Stimulated activated naive CD8-positive, alpha-beta T cell treated with anti-CD3 and anti-CD28 coated beads, Interleukin-15, Interleukin-2, amounts not matched to agents 100 U/mL and 50 U/mL, for 24 hours (primary cell): ENCODE results near the gene SMPD3.

ENCODE experiments used
- ATAC-seq: fragments of 150-1000 bp; cut with Tn5 transposase; one replicate; pipeline ENCODE4 v1.10.0; 2021
- DNase-seq: peaks from one replicate; pipeline ENCODE4 v3.0.0; 2021

Gene SMPD3

DNA sequence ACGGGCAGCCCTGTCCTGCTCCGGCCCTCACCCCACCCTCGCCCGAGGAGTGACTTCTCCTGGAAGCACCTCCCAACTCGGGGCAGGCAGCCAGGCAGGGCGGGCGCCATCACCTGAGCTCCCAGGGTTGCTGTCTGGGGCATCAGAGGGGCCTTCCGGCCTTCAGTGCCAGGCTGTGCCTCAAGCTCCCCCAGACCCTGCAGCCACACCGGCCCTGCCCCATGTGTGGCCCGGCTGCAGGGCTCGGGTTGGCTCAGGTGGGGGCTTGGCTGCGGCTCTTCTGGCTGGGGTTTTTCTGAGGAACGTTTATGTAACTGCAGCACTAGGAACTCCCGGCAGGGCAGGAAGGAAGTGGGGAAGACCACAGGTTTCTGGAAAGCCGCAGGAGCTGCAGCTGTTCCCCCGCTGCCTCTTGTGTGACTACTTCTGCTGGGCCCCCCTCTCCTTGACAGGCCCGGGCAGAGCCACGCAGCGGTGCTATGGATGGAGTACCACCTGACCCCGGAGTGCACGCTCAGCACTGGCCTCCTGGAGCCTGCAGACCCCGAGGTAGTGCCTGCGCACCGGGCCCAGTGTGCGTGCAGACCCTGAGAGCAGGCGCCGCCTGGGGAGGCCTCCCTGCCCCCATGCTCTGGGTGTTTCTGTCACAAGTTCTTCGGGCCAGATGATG is 91.9 kb downstream of the SMPD3 start:
- ATAC-seq (peak; percentile 84), DNase-seq (peak; percentile 76)

DNA sequence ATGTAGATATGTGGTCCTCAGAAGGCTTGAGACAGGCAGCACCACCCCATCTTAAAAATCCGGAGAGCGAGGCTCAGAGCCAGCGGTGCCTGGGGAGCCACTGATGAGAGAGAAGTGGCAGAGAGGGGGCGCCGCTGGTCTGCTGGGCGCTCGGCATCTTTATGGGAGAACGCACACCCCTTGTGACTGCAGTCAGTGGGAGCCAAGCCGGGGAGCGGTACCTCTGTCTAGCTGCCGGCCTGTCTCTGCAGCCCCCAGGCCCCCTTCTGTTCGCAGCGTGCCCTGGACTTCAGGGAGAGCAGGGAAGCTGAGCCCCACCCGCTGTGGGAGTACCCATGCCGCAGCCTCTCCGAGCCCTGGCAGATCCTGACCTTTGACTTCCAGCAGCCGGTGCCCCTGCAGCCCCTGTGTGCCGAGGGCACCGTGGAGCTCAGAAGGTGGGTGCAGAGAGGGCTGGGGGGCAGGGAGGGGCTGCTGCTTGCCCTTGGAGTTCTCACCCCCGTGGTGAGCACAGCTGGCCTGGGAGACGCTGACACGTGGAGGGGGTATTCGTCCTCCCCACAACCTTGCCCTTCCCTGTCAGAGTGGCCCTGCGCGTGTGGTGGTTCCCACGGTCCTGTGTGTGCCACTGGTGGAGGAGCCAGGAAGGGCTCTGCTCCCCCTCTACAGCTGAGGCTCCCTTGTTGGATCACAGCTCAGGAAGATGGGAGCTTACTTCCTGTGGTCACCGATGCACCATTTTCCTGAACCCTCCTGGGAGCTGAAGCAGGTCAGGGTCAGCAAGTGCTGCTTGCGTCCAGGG is 92.7 kb downstream of the SMPD3 start:
- no peak for ATAC-seq
- DNase-seq = no peak

DNA sequence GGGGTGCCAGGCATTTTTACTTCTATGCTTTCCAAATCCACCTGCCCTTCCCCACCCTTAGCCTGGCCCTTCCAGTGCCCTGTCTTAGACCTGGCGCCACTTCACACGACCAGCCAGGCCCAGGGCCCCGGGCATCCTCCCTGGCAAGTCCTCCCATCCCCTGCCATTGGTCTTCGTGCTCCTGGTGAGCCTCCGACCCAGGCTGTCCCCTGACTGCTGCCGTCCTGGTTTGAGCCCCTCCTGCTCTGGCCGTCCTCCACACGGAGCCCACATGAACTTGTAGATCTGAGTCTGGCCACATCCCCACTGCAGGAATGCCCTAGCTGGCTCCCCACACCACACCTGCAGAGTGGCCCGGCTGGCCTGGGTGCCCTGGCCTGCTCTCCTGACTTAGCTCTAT is 93.5 kb downstream of the SMPD3 start:
- no peak for ATAC-seq
- DNase-seq = no peak

DNA sequence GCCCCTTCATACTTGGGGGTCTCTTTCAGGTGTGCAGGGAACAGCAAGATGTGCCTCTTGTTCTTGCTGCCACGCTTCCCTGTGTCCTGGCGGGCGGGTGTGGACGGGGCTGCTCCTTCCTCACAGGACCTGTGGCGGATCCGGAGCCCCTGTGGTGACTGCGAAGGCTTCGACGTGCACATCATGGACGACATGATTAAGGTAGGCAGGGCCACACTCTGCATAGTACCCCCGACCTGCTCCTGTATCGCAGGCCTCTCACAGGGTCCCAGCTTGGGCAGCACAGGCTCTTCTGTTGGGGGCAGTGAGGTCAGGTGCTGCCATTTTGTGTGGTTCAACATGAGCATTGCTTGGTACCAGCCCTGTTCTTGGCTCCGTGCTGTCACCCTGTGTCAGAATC is 94.9 kb downstream of the SMPD3 start:
- DNase-seq (no peak), ATAC-seq (no peak)

DNA sequence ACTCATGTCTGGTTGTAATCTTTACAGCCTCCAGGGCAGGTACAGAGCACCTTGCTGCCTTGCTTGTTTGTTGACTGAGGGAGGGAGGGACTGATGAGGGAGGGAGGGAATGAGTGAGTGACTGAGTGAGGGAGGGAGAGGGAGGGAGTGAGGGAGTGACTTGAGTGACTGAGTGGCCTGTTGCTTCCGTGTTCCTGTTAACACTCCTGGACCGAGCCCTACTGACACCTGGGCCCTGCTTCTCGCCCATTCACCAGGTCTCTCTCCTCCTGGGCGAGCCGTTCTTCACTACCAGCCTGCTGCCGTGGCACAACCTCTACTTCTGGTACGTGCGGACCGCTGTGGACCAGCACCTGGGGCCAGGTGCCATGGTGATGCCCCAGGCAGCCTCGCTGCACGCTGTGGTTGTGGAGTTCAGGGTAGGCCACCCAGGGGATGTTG is 96.3 kb downstream of the SMPD3 start:
- ATAC-seq = no peak
- DNase-seq = no peak

DNA sequence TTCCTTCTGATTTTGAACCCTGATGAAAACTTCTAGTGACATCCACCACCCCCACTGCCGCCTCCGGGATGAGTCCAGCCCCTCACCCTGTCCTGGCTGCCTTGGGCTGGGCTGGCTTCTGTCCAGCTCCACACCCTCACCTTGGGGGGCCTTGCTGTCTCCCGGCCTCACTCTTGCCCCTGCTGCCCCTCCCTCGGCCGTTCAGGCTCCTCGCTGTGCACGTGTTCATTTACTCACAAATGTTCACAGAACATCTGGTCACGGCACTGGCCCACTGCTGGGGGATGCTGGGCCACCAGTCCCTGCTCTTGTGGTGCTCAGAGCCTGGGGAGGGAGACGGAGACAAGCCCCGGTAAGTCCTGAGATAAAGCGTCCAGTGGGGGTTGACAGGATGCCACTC is 96.8 kb downstream of the SMPD3 start:
- no peak for DNase-seq
- ATAC-seq = no peak

DNA sequence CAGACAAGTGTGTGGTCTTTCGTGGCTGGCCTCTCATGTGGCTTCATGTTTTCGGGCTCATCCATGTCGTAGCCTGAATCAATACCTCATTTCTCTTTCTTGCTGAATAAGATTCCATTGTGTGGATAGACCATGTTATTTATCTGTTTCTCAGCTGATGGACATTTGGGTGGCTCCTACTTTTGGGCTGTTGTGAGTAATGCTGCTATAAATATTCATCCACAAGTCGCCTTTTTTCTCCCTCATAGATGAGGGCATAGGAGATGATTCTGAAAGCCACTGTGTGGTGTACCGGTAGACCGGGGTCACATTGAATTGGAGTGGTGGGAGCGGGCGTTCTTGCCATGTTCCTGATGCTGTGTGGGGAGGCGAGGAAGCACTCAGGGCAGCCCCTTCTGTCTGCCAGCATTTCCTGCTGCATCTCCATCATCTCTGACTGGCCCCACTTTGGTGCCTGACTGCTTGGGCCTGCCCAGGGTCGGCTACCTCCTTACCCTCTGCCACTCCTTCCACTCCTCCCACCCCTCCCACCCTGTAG is 97.4 kb downstream of the SMPD3 start:
- DNase-seq (no peak), ATAC-seq (no peak)

DNA sequence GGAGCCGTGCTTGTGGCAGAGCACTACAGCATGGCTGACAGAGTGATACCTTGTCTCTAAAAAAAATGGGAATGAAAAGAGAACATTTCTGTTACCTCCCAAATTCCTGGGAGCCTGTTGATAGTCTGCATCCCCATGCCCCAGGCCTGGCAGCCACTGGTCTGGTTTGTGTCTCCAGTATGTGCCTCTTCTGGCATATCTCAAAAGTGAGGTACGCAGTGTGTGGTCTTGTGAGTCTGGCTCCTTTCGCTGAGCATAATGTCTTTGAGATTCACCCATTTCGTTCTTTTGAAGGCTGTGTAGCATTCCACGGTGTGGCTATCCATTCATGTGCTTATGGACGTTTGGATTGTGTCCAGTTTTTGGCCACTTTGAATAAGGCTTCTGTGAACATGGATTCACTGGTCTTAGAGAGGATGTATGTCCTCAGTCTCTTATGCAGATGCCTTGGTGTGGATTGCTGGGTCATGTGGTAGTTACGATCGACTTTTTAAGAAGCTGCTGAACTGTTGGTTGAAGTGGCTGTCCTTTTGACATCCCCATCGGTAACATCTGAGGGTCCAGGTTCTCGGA is 98.4 kb downstream of the SMPD3 start:
- no peak for DNase-seq
- ATAC-seq = no peak

DNA sequence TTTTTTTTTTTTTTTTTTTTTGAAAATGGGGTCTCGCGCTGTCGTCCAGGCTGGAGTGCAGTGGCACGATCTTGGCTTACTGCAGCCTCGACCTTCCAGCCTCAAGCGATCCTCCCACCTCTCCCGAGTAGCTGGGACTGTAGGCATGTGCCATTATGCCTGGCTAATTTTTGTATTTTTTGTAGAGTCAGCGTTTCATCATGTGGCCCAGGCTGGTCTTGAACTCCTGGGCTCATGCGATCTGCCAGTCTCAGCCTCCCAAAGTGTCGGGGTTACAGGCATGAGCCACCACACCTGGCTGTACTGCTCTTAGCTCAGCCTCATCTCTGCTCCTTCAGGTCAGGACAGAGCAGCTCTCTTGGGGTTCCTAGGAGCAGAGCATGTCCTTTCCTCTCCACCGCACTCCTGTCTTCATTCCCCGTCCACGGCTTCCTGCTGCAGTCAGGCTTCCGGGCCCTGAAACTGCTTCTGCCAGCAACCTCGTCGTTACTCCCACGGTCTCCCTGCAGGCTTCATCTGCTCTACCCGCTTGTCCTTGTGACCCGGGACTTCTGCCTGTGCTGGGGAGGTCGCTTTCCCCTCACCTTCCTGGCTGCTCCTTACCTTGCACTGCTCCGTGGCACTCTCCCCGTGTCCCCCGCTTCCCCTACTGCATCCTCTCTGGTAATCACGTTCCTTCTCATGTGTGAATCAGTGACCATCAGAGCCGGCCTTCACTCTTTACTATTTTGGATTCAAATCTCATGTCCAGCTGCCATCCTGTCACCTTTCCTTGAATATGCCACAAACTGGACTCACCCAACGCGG is 99.5 kb downstream of the SMPD3 start:
- ATAC-seq (no peak), DNase-seq (no peak)

DNA sequence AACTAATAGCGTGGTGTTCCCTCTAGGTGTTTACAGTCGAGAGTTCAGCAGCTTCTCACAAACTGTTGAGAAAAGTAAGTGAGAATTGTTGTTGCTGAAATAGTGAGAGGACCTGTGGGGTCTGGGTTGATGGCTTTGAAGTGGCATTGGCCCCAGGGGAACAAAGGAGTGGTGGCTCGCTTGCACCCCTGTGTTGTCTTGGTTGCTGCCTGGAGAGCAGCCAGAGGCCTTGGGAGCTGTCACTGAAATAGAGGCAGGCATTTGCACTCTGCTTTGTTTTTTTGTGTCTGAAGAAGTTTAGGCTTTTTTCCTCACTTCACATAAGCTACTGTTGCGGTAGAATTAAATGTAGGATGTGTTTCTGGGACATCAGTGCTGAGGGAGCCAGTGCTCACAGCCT is 100.7 kb downstream of the SMPD3 start:
- ATAC-seq (no peak), DNase-seq (no peak)

DNA sequence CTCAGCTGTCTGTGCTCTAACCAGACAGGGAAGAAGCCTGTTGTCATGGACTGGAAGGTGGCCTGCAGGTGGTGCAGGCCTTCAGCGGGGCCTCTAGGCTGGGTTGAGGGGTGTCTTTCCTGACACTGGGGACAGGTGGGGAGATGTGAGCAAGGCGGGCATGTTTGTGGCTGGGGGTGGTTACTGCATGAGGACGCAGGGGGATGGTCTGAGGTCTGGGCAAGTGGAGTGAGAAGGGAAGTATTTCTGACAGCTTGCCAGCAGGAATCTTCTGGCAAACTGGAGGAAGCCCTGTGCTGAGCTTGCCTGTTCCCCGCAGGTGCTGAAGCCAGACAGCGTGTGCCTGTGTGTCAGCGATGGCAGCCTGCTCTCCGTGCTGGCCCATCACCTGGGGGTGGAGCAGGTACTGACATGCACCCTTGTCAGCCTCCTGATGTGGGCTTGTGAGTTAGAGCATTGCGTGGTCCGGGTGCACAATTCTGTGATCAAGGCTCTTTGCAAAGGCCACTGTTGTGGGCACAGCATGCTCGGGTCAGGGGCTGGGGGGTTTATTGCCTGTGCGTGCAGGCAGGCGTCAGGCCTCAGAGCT is 101.3 kb downstream of the SMPD3 start:
- ATAC-seq (no peak), DNase-seq (no peak)

DNA sequence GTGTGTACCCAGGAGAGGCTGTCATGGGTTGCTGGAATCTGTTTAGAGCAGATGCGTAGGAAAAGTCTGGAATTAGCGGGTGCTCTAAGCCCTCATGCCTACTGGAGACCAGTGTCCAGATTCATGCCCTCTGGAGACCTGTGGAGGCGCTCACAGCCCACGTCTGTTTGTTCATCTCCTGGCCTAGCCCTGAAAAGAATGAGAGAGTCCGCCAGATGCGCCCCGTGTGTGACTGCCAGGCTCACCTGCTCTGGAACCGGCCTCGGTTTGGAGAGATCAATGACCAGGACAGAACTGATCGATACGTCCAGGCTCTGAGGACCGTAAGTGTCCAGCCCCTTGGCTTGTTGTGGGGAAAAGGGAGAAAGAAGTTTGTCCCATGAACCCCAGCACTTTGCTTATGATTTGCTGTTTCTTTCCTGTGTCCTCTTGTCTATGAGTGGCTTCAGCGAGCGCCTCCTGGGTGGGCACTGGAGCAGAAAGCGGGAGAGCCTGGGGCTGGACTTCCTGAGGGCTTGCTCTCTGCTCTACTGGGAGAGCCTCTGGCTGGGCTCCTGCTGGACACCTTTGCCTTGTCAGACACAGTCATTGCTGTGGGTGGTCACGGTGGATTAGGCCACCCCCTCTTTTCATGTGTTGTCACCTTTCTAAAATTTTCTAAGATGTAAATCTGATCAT is 102.2 kb downstream of the SMPD3 start:
- ATAC-seq (no peak), DNase-seq (no peak)

DNA sequence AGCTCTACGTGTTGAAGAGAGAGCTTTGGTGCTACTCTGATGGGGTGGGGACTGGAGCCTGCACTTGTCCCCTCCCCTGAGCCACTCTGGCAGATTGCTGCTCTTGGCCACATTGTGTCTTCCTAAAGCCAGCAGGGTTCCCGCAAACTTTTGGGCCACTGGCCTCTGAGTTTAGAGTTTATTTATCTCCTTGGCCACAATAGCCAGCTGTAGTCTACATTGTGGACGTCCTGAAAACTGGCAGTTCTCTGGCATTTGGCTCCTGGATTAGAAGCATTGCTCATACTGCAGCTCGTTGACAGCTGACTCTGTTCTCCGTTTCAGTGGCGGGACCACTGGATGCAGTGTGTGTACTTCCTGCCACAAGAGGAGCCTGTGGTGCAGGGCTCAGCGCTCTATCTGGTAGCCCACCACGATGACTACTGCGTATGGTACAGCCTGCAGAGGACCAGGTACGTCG is 102.9 kb downstream of the SMPD3 start:
- peak; percentile 81 for ATAC-seq
- DNase-seq = peak; percentile 41

DNA sequence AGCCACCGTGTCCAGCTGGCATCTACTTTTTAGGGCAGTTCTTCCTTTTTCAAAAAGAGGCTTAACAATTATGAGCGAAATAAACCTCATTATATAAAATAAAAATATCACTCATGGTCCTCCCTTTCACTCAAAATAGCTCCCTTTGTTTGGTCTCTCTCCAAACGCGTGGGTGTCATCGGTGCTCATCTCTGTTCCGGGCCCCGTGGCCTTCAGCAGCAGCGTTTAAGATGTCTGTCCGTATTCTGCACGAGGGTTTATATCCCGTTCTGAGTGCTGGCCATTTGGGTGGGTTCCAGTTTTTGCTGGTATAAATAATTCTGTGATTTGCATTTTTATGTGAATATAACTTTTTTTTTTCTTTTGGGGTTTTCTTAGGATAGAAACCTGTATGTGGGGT is 104.1 kb downstream of the SMPD3 start:
- DNase-seq = no peak
- ATAC-seq = no peak

DNA sequence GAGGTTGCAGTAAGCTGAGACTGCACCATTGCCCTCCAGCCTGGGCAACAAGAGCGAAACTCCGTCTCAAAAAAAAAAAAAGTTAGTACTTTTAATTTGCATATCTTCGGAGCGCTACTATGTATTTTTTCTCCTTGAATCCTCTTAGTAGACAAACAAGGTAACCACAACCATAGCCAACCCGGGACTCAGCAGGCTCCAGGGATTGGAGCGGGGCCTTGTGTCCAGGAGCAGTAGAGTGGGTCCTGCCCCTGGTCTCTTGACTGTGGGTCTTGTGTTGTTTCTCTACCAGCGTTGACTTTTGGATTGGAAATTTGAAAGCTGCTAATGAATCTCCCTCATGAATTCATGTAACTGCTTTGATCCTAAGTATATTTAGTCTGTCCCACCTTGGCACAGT is 105.2 kb downstream of the SMPD3 start:
- ATAC-seq (no peak), DNase-seq (no peak)

DNA sequence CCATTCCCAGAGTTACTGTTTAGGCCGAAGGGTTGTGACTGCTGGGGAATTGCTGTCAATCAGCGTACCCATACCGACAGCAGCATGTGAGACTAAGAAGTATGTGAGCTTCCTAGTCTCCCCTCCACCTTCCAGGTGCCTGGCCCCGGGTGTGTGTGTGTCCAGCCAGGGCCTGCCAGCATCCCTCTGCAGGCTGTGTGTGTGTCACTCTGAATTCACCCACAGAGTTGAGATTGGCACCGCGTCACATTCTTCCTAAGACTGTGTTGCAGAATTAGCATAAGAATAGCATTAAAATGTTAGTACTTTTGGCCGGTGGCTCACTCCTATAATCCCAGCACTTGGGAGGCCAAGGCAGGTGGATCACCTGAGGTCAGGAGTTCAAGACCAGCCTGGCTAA is 105.7 kb downstream of the SMPD3 start:
- DNase-seq = no peak

DNA sequence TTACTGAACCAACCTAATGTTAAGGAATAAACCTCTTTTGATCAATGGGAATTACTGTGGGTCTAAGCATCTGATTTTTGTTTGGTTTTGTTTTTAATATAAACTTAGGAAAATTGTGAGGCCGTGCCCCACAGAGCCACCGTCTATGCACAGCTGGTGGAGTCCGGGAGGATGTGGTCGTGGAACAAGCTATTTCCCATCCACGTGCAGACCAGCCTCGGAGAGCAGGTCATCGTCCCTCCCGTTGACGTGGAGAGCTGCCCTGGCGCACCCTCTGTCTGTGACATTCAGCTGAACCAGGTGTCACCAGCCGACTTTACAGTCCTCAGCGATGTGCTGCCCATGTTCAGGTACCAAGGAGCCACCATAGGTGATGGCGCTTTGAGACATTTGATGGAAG is 109.1 kb downstream of the SMPD3 start:
- DNase-seq (no peak), ATAC-seq (no peak)

More for the DNA sequence above, 105.7 kb downstream of the SMPD3 start:
- ATAC-seq = no peak

DNA sequence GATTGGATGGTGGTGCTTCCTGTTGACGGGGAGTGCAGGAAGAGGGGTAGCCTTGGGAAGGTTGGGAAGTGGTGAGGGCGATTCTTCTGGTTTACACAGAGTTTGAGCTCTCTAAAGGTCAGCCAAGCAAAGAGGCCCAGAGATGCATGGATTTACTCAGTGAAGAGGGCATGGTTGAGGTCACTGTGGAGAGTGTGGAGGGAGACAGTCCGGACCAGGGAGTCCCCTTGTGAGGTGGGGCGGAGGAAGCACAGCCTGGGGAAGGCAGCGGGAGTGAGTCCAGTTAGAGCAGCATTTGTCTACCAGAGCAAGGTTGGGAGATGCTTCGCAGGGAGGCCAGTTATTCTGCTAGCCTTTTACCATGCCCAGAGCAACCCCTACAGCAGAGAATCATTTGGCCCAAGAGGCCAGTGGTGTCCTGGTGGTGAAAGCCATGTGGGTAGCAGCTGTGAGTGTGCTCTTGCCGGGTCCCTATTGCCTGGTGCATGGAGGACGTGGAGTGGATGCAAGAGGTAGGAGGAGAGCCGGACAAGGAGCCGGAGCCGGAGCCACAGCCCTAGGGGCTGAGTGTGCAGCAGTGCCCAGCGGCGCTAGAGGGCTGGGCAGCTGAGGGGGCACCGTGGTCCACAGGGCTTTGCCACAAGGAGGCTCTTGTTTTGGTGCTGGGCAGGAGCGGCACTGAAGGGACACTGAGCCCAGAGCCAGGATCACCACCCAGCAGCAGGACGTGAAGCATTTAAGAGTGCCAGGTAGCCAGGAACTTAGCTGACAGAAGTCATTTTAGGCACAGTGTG is 109.8 kb downstream of the SMPD3 start:
- DNase-seq (no peak), ATAC-seq (no peak)

DNA sequence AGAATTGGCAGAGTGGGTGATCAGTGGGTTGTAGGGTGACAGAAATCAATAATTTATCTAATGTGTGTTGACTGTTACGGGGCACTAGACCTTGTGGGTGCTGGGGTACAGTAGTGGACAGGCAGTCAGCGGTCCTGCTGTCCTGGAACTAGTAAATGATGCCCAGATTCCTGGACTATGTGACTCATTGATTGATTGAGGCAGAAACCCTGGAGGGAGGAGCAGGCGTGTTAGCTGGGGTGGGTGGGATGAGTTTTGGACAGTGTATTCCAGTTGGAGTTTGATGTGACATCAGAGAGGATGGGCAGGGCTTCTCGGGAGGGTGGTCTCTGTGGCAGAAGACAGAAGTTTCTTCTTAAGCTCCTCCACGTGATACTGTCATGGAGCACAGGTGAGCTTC is 113.1 kb downstream of the SMPD3 start:
- ATAC-seq (no peak), DNase-seq (no peak)

DNA sequence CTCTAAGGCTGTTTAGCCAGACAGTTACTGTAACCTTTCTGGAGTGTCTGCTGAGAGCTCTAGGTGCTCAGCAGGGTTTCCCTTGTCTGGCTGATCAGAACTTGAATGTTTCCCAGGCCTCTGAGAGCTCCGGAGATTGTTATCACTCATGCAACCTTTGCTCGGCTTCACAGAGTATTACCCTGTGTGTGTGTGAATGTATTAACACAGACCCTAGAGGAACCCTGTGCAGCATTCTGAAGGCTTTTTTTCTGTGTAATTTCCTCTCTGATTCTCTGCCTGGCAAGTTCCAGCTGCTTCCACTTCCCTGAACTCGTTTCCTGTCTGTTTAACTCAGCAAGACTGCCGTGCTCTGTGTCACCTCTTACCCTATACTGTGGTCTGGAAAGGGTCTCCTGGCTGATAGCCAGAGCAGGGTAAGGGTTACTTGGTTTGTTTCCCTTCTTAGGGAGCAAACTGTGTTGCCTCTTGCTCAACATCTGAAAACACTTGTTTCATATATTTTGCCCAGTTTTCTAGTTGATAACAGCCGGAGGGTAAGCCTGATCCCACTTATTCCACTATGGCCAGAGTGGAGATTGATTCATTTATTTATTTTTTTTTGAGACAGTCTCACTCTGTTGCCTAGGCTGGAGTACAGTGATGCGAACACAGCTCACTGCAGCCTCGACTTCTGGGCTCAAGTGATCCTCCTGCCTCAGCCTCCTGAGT is 115.7 kb downstream of the SMPD3 start:
- no peak for DNase-seq
- no peak for ATAC-seq
